C4-2B (cell line): Measurements from ENCODE around the gene TMEM135.

Experiments
- H3K27ac ChIP-seq: fragments of 450-650 bp; 2 replicates; pipeline ENCODE4 v1.5.1; 2017
- CTCF ChIP-seq: fragments of 450-650 bp; conservative IDR thresholded peaks from 2 replicates; pipeline ENCODE4 v1.5.1; 2017; ENCODE audit warnings: mild to moderate bottlenecking
- ZFX ChIP-seq: fragments of 450-650 bp; IDR thresholded peaks from 2 replicates; pipeline ENCODE4 v1.6.1; 2017

Gene TMEM135

GRCh38 chr11:87173185-87174039 is 135.7 kb downstream of the TMEM135 start:
- no peak overlapping the region for H3K27ac ChIP-seq
- no peak for TF ChIP-seq ZFX
- no peak for TF ChIP-seq CTCF

- TF ChIP-seq CTCF (no peak), ZFX (no peak)
Measured at GRCh38 chr11:87174870-87175269, 137.1 kb downstream of the TMEM135 start.

GRCh38 chr11:87176044-87176443 is 138.3 kb downstream of the TMEM135 start:
- TF ChIP-seq ZFX (no peak), CTCF (no peak)
- H3K27ac ChIP-seq, result no peak overlapping the region

More at GRCh38 chr11:87174870-87175269, 137.1 kb downstream of the TMEM135 start:
- H3K27ac ChIP-seq, result no peak overlapping the region

- no peak overlapping the region for H3K27ac ChIP-seq
- TF ChIP-seq CTCF, result no peak
- TF ChIP-seq ZFX, result no peak
Measured at GRCh38 chr11:87179621-87180020, 141.9 kb downstream of the TMEM135 start.

GRCh38 chr11:87180742-87181141 is 143.0 kb downstream of the TMEM135 start:
- H3K27ac ChIP-seq, result no peak overlapping the region
- no peak for TF ChIP-seq CTCF
- TF ChIP-seq ZFX, result no peak

- no peak for TF ChIP-seq CTCF
- no peak for TF ChIP-seq ZFX
- H3K27ac ChIP-seq, result no peak overlapping the region
Measured at GRCh38 chr11:87181143-87181542, 143.4 kb downstream of the TMEM135 start.

- no peak overlapping the region for H3K27ac ChIP-seq
- no peak for TF ChIP-seq CTCF
- no peak for TF ChIP-seq ZFX
Measured at GRCh38 chr11:87185228-87185627, 147.5 kb downstream of the TMEM135 start.
